HG03045 (cell line): ENCODE measurements around the gene RHOC.

ENCODE experiments used
- ATAC-seq: cut with Tn5 transposase; IDR thresholded peaks from one replicate; pipeline ENCODE4 v1.9.1; 2021; ENCODE audit warnings: mild to moderate bottlenecking, moderate library complexity; ENCODE audit not compliant: unreplicated experiment

RHOC gene

DNA sequence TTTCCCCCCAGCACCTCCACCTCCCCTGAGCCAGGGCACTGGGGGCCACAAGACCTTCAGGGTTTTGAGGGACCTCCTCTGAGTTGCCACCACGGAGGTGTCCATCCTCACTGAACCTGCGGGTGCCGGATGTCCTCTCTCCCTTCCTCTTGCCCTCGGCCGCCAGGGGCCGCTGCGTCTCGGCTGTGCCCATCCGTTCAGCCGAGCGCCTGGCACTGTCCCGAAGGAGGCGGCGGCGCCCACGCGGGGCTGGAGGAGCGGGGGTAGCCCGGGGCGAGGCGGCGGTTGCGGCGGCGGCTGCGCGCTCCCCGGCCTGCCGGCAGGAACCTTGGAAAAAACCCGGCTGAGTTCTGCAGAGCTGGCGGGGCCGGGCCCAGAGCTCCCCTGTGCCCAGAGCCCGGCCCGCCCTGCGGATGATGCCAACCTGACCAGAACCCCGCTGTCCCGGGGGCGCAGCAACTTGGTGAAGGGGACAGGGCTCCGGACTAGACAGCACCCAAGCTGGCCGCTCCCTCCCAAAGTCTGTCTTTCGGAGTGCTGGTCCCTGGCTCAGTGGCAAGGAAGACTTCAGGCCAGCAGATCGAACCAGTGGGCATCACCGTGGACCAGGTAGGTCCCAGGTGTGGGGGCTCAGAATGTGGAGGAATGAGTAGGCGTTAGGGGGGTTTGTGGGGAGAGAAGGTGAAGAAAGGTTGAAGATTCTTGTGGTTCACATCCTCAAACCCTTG, 11.9 kb upstream of the RHOC start:
- ATAC-seq = no peak

DNA sequence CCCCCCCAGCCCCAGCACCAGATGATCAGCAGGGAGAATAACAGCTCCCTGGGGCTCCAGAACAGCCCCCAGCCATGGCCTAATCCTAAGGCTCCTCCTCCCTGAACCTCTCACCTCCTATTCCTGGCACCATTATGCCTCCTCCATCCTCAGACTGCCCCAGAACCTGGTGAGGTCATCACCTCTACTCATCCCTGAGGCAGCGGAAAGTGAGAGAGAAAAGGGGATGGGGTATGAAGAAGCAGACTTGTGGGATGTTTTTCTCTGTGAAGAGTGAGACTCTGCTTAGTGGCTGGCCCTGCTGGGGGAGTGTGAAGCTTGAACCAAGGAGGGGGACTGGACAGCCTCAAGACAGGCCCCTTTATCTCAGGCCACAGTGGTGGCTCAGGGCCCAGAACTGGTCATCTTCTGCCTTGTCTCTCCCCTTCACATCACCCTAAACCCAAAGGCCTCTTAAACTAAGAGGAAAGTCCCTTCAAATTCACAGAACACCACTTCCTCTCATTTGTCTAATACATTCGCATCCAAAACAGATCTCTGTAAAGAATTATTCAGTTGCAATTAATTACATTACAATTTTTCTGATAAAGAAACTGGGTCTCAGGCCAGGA, 10.4 kb upstream of the RHOC start:
- ATAC-seq = no peak

DNA sequence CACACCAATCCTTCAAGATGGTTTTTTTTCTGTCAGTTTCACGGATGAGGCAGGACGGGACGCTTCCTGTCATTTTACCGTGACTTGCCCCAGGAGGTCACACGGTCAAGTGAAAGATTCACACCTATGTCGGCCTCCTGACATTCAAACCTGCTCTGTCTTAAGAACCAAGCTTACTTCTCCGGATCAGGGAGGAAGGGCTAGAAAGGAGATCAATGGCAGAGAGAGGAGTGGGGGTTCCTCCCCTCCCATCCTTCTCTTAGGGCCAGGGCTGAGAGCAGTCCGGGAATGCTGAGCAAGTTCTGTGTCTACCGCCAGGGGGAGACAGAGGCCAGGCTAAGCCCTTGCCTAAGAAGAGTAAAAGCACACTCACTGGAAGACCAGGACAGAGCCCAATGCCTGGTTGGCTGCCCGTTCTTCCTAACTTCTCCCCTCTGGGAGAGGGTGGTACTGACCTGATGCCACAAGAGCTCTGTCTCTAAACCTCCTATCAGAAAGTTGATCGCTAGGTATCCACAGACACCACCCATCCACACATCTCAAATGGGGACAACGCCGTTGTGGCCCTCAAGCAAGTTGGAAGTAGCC, 9.3 kb upstream of the RHOC start:
- ATAC-seq = no peak

DNA sequence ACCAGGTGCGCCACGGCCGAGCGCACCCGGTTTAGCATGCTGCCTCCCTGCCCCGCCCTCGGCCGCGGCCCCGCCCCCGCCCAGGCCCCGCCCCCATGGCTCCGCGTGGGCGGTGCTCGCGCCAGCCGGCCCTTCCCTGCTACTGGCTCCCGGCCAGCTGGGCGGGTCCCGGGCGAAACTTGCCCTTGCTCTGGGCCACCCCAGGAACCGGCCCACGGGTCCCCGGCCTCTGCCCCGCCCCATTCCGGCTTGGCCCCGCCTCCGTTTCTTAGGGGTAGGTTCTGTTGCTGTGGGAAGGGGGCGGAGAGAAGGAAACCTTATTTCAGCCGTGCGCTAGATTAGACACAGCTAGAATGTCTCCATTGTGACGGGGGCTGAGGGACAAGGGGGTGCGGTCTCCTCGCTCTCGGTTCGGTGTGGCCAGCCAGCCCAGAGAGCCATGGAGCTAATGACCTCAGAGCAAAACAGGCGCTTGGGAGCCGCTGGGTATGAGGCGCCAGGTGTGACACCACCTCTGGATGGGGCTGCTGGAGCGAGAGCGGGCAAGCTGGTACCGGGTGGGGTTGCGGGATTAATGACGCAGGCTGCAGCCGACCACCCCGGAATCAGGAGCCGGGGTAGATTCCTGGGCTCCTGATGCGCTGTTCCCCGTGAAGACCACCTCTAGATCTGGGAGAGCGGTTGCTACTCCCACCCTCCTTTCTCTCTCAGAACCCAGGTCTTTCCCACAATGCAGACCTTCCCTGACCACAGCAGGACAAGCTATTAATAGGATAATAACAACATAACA, 8.5 kb upstream of the RHOC start, which contains the start of gene PPM1J:
Gene PPM1J (minus strand): TSS at position 69 of the 790 bp plus-strand sequence. CDS start 31 bp downstream, at position 38.
- ATAC-seq = peak; percentile 87

DNA sequence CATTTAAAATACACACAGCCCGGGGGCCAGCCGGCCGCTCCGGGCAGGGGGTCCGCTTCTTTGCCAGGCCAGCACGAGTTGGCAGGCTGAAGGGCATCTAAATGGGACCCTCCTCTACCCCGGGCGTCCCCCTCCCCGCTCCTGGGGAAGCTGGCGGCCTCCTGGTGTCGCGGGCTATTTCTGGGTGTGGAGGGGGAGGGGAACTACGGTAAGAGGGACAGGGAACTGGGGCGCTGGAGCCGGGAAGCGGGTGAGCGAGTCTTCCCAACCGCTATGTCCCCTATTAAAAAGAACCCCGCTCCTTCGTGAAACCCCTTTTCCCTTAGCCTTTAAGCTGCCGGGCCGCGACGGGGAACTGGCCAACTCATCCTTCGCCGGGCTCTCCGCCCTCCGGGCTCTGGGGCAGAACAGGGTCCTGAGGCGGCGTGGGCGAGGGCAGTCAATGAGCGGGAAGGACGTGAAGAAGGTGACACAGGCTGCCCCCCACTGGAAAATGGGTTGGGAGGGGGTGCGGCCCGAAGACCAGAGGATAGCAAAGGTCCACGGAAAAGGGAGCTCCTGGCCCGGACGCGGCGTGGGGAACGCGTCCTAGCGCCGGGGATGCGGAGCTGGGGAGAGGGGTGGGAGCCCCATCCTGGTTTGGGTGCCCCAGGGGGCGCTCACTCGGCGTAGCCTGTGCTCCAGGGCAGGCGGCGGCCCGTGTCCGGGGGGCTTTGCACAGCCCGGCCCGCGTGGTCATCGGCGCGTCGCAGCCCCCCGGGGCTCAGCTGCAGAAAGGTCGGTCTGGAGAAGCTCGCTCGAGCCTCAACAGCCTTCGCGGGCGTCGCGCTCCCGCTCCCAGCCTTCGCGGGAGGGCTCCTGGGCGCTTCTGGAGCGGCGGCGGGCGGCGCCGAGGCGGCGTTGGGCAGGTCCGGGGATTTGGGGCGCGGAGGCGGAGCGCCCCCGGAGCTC, 7.7 kb upstream of the RHOC start:
- no peak for ATAC-seq

DNA sequence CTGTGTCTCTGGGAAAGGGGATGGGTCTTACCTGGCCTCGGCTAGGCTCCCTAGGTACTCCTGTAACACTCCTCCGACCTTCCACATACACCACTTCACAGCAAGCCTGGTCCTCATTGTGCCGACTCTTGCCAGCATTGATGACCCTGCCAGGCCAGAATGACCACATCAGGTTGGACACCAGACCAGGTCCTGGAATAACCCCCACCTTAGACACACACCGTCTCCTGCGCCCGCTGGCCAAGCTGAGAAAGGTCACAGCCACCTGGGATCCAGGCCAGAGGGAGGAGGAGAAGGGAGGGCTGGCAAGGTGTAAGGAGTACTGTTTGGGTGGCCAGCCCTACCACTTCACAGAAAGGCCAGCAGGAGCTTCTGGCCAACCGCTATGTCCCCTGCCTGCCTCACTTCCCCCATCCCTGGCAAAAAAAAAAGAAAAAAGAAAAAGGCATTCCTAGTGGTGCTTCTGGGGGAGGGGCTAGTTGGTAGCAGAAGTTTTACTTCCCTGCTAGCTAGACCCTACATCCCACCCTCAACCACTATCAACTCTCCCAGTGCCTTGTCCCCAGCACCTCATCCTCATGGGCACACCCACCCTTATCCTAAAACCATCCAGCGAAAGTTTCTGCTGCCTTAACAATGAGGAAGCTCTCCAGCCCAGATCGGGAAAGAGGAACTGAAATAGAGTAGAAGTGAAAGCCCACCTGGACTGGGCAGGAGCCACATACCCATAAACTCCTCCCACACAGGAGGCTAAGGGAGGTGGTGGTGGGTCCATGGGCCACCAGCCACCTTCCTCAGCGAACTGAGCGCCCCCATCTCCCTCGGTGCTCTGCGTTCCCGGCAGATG, 6.8 kb upstream of the RHOC start:
- no peak for ATAC-seq

DNA sequence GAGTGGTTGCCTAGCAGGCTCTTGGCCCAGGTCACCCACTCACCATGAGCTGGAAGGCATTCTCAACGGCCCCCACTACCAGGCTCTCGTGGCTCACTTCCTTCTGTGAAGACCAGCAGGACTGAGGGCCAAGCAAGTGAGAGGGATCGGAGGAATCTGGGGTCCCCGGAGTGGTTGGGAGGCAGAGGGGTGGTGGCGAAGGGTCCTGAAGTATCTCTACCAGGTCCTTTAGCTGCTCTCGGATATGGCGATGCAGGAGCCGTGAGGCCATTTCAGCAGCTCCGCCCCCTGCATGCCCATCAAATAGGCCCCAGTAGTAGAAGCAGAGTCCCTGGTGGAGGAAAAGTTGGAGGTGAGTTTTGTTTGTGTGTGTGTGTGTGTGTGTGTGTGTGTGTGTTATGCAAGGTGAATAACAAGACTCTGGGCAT, 5.8 kb upstream of the RHOC start:
- no peak for ATAC-seq

DNA sequence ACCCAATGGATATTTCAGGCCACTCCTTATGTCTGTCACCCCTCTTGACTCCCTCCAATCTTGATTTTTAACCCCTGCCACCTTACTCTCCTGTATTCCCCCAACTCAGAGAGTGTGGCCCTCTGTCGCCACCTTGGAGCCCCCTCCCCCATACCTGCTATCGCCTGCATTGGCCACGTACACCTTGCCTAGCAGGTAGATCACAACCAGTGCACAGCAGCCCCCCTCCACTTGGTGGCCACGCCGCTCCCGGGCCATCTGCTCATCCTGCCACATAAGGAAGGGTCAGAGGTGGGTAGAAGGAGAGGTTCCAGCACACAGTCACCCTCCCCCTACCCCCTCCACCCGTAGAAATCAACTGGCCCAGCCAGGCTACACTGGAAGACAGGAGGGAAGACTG, 5.3 kb upstream of the RHOC start:
- no peak for ATAC-seq

DNA sequence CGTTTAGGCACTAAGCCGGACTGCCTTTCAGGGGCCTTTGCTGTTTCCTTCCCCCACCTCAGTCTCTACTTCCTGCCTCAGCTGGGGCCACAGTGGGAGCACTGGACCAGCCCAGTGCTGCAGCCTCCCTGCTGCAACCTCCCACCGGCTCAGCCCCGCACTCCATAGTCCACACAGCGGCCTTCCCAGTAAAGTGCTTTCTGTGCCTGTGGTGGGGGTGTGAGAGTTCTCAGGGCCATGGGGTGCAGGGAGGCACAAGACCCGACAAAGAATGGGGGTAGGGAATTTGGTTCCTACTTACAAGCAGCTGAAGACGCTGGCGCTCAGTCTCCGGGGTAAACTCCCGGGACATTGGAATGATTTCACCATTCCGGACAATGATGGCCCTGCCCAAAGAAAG, 4.7 kb upstream of the RHOC start:
- ATAC-seq = no peak

DNA sequence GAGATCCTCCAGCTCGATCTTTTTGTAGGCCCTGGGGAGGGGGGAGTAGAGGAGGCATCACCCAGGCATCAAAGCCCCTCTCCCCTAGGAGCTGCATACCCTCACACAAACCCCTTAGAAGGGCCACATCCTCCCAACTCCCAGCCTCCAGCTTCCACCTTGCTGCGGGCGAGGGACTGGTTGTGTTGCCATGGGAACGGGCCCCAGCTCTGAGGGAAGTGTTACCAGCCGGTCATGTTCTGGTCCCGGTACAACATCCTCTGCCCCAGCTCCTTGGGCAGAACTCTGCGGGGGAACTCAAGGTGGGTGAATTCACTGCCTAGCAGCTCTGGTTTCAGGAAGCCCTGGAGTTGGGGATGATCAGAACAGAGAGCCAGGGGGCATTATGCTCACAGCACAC, 4.1 kb upstream of the RHOC start:
- no peak for ATAC-seq

DNA sequence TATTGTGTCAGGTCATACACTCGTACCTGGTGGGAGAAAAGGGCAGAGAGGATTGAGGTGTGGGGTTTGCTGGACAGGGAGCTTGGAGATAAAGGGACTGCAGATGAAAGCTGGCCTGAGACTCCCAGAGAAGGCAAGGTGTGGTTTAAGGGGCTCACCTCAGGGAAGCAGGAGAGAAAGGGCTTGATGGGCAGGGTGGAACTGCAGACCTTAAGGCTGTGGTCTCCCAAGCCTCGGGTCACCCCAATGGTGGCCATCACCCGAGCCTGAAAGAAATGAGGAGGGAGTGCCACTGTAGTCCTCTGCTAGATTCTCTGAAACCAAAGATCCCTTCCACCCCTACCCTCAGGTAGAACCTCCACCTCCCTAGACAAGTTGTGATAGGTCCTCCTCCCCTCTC, 3.7 kb upstream of the RHOC start:
- no peak for ATAC-seq

DNA sequence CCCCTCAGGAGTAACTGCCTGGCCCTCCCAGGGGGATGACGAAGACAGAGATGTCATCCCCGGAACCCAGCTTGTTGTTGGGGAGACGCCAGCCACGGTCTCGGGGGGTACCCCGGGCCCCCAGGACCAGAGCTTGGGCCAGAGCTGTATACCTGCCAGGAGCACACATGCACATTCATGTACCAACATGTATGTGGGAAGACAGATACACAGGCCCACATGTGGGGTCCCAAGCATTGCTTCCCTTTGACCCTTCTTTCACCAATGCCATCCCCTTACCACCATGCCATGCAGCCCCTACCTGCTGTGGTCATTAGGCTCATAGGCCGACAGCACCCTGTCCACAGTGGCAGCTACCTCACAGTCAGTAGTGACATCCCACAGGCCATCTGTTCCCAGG, 3.2 kb upstream of the RHOC start:
- no peak for ATAC-seq

DNA sequence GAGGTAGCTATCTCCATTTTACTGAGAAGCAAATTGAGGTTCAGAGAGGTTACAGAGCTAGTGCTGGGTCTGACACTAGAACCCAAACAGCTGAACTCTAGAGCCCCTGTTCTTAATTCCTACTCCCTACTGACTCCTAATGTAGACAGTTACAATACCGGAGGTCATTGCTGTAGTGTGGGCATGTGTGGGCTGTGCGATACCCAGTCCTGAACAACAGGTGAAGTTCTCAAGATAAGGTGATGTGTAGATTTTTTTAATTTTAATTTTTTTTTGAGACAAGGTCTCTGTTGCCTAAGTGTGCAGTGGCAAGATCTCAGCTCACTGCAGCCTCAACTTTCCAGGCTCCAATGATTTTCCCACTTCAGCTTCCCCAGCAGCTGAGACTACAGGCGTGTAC, 1.6 kb upstream of the RHOC start:
- no peak for ATAC-seq

DNA sequence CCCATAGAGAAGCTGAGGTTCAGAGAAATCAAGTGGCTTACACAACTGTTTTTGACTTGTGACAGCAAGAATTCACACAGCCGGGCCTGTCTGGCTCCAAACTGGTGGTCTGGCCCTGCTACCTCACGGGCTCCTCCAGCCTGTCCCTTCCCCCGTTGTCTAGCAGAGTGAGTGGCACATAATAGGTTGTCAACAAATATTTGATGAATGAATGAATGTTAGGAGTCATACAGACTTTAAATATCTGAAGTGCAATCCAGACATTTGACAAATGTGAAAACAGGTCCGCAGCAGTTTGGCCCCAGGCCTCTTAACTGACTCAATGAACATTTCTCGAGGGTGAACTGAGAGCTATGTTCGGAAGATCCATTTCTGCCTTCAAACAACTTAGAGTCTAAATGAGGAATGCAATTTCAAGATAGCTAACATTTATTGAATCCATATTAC, 1.1 kb upstream of the RHOC start:
- no peak for ATAC-seq

DNA sequence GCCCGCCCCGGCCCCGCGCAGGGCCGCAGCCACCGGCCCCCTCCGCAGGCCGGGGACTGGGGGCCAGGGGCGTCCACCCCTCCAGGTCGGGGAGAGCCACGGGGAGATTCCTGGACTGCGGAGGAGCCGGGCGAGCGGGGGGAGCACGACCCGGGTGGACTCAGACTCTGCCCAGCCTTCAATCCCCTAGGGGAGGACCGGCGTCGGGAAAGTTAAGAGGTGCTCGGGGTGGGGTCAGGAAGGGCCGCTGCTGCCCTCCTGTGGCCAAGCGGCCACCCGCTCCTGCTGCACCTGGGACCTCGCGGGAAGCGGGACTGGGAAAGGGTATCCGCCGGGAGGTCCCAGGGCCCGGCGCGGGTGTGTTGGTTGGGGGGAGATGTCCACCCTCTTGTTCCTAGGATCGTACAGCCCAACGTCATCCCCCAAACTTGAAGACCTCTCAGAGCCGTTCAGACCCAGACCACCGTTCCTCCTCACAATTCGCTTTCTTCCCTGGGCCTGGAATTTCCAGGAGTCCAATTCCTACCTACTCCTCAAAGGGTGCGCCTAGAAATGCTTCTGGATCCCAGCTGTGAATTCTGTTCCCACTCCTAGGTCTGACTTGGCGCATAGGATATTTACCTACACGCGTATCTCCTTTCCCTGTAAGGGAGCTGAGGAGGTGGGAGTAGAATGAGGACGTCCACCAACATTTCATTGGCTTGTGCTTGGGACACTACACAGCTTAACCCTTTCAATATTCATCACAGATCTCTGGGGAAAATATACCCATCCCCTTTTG, 484 bp upstream of the RHOC start:
- ATAC-seq = peak; percentile 66

DNA sequence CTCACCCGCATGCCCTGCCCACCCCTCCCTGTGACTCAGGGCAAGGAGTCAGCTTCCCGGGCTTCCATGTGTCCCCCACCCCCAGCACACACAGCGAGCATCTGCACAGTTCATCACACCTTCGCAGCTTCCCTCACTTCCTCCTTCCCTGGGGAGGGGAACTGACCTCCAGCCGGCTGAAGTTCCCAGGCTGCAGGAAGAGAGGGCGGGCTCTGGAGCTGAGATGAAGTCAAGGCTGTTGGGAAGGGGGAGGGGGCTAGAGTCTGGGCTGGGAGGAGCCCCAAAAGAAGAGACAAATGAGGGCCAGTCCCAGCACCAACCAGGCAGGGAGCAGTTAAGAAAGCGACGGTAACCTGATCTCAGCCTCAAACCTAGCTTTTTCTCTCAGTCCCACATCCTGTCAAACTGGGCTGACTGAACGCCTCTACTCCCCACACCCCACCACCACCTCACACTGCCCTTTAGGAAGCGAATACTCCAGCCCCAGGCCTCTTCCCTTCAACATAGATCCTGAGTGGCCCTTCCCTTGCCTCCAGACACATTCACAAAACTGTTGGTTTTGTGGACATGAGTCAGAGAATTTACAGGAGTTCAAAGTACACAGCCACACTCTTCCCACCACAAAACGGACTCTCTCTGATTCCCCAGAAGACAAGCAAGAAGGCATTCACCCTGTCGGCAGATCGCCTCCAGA, 1.8 kb downstream of the RHOC start:
- ATAC-seq = peak; percentile 45

DNA sequence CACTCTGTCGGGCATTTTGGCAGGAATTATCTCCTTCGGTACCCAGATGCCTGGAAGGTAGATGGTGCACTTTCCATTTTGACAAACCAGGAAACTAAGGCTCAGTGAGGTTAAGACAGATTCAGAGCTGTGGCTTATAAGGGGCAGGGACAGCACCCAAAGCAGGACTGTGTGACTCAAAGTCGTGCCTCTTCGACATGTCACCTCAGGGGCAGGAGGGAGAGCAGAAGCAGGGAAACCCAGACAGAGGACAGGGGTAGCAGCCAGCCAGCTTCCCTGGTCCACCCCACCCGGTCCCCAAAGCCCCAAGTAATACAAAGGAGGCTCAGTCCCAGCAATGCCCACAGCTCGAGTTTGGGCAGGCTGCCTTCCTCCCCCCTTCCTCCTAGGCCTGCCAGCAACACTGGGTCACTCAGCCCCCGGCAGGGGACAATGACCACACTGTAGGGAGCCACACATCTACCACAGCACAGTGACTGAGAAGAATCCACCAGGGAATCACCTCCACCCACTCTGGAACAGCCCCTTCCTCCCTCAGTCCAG, 2.5 kb downstream of the RHOC start:
- ATAC-seq = no peak

DNA sequence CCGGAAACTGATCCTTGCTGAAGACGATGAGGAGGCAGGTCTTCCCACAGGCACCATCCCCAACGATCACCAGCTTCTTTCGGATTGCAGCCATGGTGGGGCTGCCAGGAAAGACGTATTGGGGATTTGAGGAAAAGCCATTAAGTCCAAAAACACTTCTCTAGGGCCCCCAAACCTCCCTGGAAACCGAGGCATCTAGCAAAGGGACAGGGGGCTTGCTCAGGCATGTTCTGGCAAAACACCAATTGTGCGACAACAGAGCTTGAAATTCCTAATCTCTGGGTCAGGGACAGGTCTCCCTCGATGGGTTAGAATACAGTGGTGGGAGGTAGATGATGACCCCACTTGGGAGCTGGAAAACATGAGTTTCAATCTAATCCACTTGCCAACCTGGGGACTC, 3.2 kb downstream of the RHOC start:
- ATAC-seq = no peak
